Uterus (tissue), 2 donors: ENCODE measurements around the gene NT5DC3.

Experiments used
- CTCF ChIP-seq, 4 experiments: fragments of 200-600 bp in 2 of 4; fragments of 450-650 bp in 2 of 4; sonication (generic) in 2 of 4; IDR thresholded peaks; one replicate each; pipeline ENCODE4 v1.5.1; 2016 to 2019; ENCODE audit warnings: antibody characterized with exemption in 4 of 4, mild to moderate bottlenecking in 2 of 4, moderate library complexity in 1 of 4
- POLR2A ChIP-seq, 2 donors: fragments of 450-650 bp; IDR thresholded peaks; one replicate each; pipeline ENCODE4 v1.6.1; 2016; ENCODE audit warnings: antibody characterized with exemption in 2 of 2, mild to moderate bottlenecking in 1 of 2, moderate library complexity in 1 of 2

DNA sequence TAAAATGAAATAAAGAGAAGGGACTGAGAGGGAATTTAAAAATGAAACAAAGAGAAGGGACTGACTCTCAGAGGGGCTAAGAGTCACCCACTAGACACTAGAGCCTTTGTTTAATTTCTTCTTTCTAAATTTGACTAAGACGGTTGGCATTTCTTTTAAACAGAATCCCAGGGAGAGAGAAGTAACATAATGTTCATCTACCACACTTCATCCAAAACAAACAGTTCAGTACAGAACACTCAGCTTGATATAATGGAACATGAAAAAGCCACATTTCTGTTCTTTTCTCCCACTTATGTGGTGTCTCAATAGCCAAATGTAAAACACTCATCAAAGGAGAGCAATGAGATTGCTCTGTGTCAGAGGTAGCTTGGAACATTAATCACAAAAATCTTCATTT, 10.1 kb upstream of the NT5DC3 start:
- TF ChIP-seq CTCF (IDR thresholded peaks at IDR 0.05) (no peak), POLR2A (IDR thresholded peaks at IDR 0.05) (no peak)
